Measurements from ENCODE around the gene PLEKHM2. TPM values are rescaled to one million over a fixed set of nuclear protein-coding genes. Genes with fewer than 3 reads are reported as not detected.

Gene PLEKHM2
- total RNA-seq, 1 experiment from 2014 or later: 33.3 TPM

DNA sequence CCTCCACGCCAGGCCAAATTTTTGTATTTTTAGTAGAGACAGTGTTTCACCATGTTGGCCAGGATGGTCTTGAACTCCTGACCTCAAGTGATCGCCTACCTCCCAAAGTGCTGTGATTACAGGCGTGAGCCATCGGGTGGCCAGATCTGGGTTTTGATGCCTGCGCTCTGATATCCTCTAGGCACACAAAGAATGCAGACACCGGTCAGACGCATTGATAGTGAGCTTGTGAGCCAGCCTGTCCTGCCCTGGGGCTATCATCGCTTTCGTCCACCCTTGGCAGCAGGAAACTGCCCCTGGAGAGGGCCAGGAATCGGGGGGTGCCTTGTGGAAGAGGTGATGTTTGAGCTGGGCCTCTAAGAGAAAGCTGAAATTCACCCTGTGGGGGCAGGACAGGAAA, 78.4 kb downstream of the PLEKHM2 start:
- no TSS peak for BruUV-seq (replicated peaks)
- Mint-ChIP-seq H3K27ac (ENCODE audit: unreplicated experiment) (peak overlapping the region; percentile 76), H3K9me3 (ENCODE audit: unreplicated experiment) (no peaks in the 10 kb centered on the region), H3K27me3 (ENCODE audit: insufficient read depth, unreplicated experiment) (no peaks in the 10 kb centered on the region), H3K4me1 (ENCODE audit: low read depth, unreplicated experiment) (peaks cover 35% of the 10 kb centered on the region), H3K4me3 (ENCODE audit: unreplicated experiment) (no peak overlapping the region), H3K36me3 (ENCODE audit: insufficient read depth, unreplicated experiment) (peaks cover 12% of the 10 kb centered on the region)
- Histone ChIP-seq H3K4me3 (ENCODE audit: low read depth, low read length) (no peak overlapping the region), H3K9me3 (no peaks in the 10 kb centered on the region), H3K27me3 (replicated peaks; ENCODE audit: control insufficient read depth, insufficient read depth, low read length) (no peaks in the 10 kb centered on the region), H3K4me1 (peaks cover 34% of the 10 kb centered on the region), H3K36me3 (ENCODE audit: control insufficient read depth, insufficient read depth, low read length) (no peaks in the 10 kb centered on the region)
- DNase-seq: peak; percentile 57 to 65
- CTCF ChIA-PET: interaction anchor here (0.6 kb wide), 1 partner anchor 20 kb away, joined by 5 read pairs; no protein-coding TSS in a partner anchor
- intact Hi-C loops (cut with micrococcal nuclease; ENCODE audit: unreplicated experiment): no loop called here
- TF ChIP-seq, protein P1, sequence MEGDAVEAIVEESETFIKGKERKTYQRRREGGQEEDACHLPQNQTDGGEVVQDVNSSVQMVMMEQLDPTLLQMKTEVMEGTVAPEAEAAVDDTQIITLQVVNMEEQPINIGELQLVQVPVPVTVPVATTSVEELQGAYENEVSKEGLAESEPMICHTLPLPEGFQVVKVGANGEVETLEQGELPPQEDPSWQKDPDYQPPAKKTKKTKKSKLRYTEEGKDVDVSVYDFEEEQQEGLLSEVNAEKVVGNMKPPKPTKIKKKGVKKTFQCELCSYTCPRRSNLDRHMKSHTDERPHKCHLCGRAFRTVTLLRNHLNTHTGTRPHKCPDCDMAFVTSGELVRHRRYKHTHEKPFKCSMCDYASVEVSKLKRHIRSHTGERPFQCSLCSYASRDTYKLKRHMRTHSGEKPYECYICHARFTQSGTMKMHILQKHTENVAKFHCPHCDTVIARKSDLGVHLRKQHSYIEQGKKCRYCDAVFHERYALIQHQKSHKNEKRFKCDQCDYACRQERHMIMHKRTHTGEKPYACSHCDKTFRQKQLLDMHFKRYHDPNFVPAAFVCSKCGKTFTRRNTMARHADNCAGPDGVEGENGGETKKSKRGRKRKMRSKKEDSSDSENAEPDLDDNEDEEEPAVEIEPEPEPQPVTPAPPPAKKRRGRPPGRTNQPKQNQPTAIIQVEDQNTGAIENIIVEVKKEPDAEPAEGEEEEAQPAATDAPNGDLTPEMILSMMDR (IDR thresholded peaks at IDR 0.05; ENCODE audit: insufficient read depth in 1 of 2, low read depth in 1 of 2, low read length in 1 of 2, severe bottlenecking in 1 of 2, unreplicated experiment in 1 of 2): no peak
- POLR2A ChIA-PET: no interaction called here

DNA sequence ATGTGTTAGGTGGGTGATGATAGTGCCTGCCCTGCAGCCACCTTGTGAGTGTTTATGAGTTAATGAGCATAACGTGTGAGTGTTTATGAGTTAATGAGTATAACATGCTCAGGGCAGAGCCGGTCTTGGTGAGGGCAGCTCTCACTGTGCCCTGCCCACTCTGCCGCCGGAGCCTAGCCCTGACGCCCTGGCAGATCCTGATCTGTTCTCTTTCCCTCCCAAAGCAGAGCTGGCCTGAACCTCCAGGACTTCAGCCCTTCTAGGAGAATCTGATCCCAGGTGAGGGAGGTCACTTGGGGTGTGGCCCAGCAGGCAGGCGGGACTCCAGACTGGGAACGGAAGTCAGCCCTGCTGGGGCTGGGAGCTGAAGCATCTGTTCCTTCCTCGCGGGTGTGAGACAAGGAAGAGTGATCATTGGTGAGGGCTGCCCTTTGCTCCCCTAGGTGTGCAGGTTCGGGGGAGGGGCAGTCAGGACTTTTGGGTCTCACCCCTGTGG, 80.2 kb downstream of the PLEKHM2 start:
- POLR2A ChIA-PET: no interaction called here
- TF ChIP-seq, protein P1 (IDR thresholded peaks at IDR 0.05; ENCODE audit: insufficient read depth in 1 of 2, low read depth in 1 of 2, low read length in 1 of 2, severe bottlenecking in 1 of 2, unreplicated experiment in 1 of 2): no peak
- H3K36me3 Mint-ChIP-seq (ENCODE audit: insufficient read depth, unreplicated experiment): peaks cover 12% of the 10 kb centered on the region
- no peaks in the 10 kb centered on the region for H3K27me3 Mint-ChIP-seq (ENCODE audit: insufficient read depth, unreplicated experiment)
- intact Hi-C loops (cut with micrococcal nuclease; ENCODE audit: unreplicated experiment): no loop called here
- H3K36me3 ChIP-seq (ENCODE audit: control insufficient read depth, insufficient read depth, low read length): no peaks in the 10 kb centered on the region
- no peaks in the 10 kb centered on the region for H3K9me3 Mint-ChIP-seq (ENCODE audit: unreplicated experiment)
- H3K27me3 ChIP-seq (replicated peaks; ENCODE audit: control insufficient read depth, insufficient read depth, low read length): no peaks in the 10 kb centered on the region
- CTCF ChIA-PET: interaction anchor here (0.9 kb wide), 1 partner anchor 28 kb away, joined by 3 read pairs; no protein-coding TSS in a partner anchor
- no peaks in the 10 kb centered on the region for H3K9me3 ChIP-seq
- H3K4me3 ChIP-seq (ENCODE audit: low read depth, low read length): 0 out of 2 replicates have a peak overlapping the region, but pooled peaks have one; percentile 7
- peaks cover 28% of the 10 kb centered on the region for H3K4me1 ChIP-seq
- peak overlapping the region; percentile 66 for H3K4me3 Mint-ChIP-seq (ENCODE audit: unreplicated experiment)
- H3K4me1 Mint-ChIP-seq (ENCODE audit: low read depth, unreplicated experiment): peaks cover 35% of the 10 kb centered on the region
- H3K27ac Mint-ChIP-seq (ENCODE audit: unreplicated experiment): peak overlapping the region; percentile 64
- DNase-seq: peak; percentile 58 to 72
- BruUV-seq (replicated peaks): no TSS peak

DNA sequence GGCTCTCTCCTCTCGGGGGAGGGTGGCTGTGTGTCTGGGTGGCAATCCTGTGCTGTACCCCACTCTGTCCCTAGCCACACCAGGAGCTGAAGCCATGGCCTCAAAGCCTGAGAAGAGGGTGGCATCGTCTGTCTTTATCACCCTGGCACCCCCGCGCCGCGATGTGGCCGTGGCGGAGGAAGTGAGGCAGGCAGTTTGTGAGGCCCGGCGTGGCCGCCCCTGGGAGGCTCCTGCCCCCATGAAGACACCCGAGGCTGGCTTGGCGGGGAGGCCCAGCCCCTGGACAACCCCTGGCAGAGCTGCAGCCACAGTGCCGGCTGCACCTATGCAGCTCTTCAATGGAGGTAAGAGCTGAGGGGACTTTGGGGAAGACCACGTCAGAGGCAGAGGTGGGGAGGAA, 80.8 kb downstream of the PLEKHM2 start:
- POLR2A ChIA-PET: no interaction called here
- H3K9me3 Mint-ChIP-seq (ENCODE audit: unreplicated experiment): no peaks in the 10 kb centered on the region
- CTCF ChIA-PET: interaction anchor here (0.9 kb wide), 1 partner anchor 27 kb away, joined by 3 read pairs; no protein-coding TSS in a partner anchor
- Histone ChIP-seq H3K9me3 (no peaks in the 10 kb centered on the region), H3K4me1 (peaks cover 28% of the 10 kb centered on the region), H3K27me3 (replicated peaks; ENCODE audit: control insufficient read depth, insufficient read depth, low read length) (no peaks in the 10 kb centered on the region), H3K4me3 (ENCODE audit: low read depth, low read length) (no peak overlapping the region), H3K36me3 (ENCODE audit: control insufficient read depth, insufficient read depth, low read length) (no peaks in the 10 kb centered on the region)
- H3K27me3 Mint-ChIP-seq (ENCODE audit: insufficient read depth, unreplicated experiment): no peaks in the 10 kb centered on the region
- peaks cover 35% of the 10 kb centered on the region for H3K4me1 Mint-ChIP-seq (ENCODE audit: low read depth, unreplicated experiment)
- peaks cover 12% of the 10 kb centered on the region for H3K36me3 Mint-ChIP-seq (ENCODE audit: insufficient read depth, unreplicated experiment)
- no peak for DNase-seq
- peak overlapping the region; percentile 66 for H3K4me3 Mint-ChIP-seq (ENCODE audit: unreplicated experiment)
- TSS peak; percentile 69 for BruUV-seq (replicated peaks)
- intact Hi-C loops (cut with micrococcal nuclease; ENCODE audit: unreplicated experiment): no loop called here
- peak overlapping the region; percentile 64 for H3K27ac Mint-ChIP-seq (ENCODE audit: unreplicated experiment)
- TF ChIP-seq, protein P1 (IDR thresholded peaks at IDR 0.05; ENCODE audit: insufficient read depth in 1 of 2, low read depth in 1 of 2, low read length in 1 of 2, severe bottlenecking in 1 of 2, unreplicated experiment in 1 of 2): no peak

All from Caco-2 (cell line).